ENCODE data around the gene FBLN7.

FBLN7 gene

GRCh38 chr2:112151701-112152440 lies 13.7 kb downstream of the FBLN7 start:
- TF ChIP-seq CTCF (IDR thresholded peaks at IDR 0.05; ENCODE audit: insufficient read depth, low read depth, low read length, missing control alignments) = no peak
- no peak for DNase-seq (ENCODE audit: low read depth)
- H3K4me3 ChIP-seq (ENCODE audit: low read depth, low read length) = no peak overlapping the region

GRCh38 chr2:112152476-112153178 lies 14.4 kb downstream of the FBLN7 start:
- no peak for DNase-seq (ENCODE audit: low read depth)
- no peak for TF ChIP-seq CTCF (IDR thresholded peaks at IDR 0.05; ENCODE audit: insufficient read depth, low read depth, low read length, missing control alignments)
- H3K4me3 ChIP-seq (ENCODE audit: low read depth, low read length) = no peak overlapping the region

- no peak overlapping the region for H3K4me3 ChIP-seq (ENCODE audit: low read depth, low read length)
- TF ChIP-seq CTCF (IDR thresholded peaks at IDR 0.05; ENCODE audit: insufficient read depth, low read depth, low read length, missing control alignments) = no peak
- DNase-seq (ENCODE audit: low read depth) = no peak
Measured at GRCh38 chr2:112153179-112153490, 14.9 kb downstream of the FBLN7 start.

- no peak for DNase-seq (ENCODE audit: low read depth)
- no peak overlapping the region for H3K4me3 ChIP-seq (ENCODE audit: low read depth, low read length)
- no peak for TF ChIP-seq CTCF (IDR thresholded peaks at IDR 0.05; ENCODE audit: insufficient read depth, low read depth, low read length, missing control alignments)
Measured at GRCh38 chr2:112153501-112153900, 15.3 kb downstream of the FBLN7 start.

- H3K4me3 ChIP-seq (ENCODE audit: low read depth, low read length) = no peak overlapping the region
- TF ChIP-seq CTCF (IDR thresholded peaks at IDR 0.05; ENCODE audit: insufficient read depth, low read depth, low read length, missing control alignments) = no peak
- peak; percentile 51 for DNase-seq (ENCODE audit: low read depth)
Measured at GRCh38 chr2:112154246-112155117, 16.3 kb downstream of the FBLN7 start.

- DNase-seq (ENCODE audit: low read depth) = peak; percentile 26
- no peak overlapping the region for H3K4me3 ChIP-seq (ENCODE audit: low read depth, low read length)
- TF ChIP-seq CTCF (IDR thresholded peaks at IDR 0.05; ENCODE audit: insufficient read depth, low read depth, low read length, missing control alignments) = no peak
Measured at GRCh38 chr2:112155331-112156151, 17.4 kb downstream of the FBLN7 start.

Measured in GM12865 (cell line).